IMR-90 (cell line): ENCODE data around the gene MRPL50. TPM values are rescaled to one million over a fixed set of nuclear protein-coding genes. Genes with fewer than 3 reads are reported as not detected.
A peak's percentile ranks its signal among the peaks of the same experiment; 100 is the strongest.

Experiments
- ATAC-seq: fragments of 200-7000 bp; cut with Tn5 transposase; 2 replicates; pipeline ENCODE4 v1.9.1; 2020; ENCODE audit warnings: low read depth, mild to moderate bottlenecking, moderate library complexity
- Bru-seq: library from RNA; stranded (reverse); fragments of 400-500 nt; gene quantifications from one replicate; lab custom pipeline; 2021; lab: Mats Ljungman, UMichigan
- BruChase-seq, 2 experiments: library from RNA; stranded (reverse); fragments of 400-500 nt; gene quantifications; one replicate each; lab custom pipeline; 2021; lab: Mats Ljungman, UMichigan
- BruUV-seq: library from RNA; stranded (reverse); fragments of 400-500 nt; replicated peaks from 2 replicates; lab custom pipeline; 2021; lab: Mats Ljungman, UMichigan
- CTCF ChIA-PET: fragments of 300-600 bp; formaldehyde crosslinking; extraction: SDS; loops from one replicate; lab custom pipeline; 2021; ENCODE audit warnings: antibody characterized with exemption; lab: Yijun Ruan, JAX
- POLR2A ChIA-PET: fragments of 300-600 bp; sonication (Branson Sonifier 250); formaldehyde crosslinking; loops from one replicate; lab custom pipeline; 2022; ENCODE audit warnings: antibody characterized with exemption; ENCODE audit not compliant: unreplicated experiment; lab: Charles Lee
- DNase-seq: peaks from one replicate; pipeline ENCODE4 v3.0.0; 2013
- H2AFZ ChIP-seq: replicated peaks from 2 replicates; pipeline ENCODE3; 2013; ENCODE audit warnings: low read length, mild to moderate bottlenecking; ENCODE audit not compliant: poor library complexity
- H2AK5ac ChIP-seq: 2 replicates; pipeline ENCODE4 v1.6.1; 2013; ENCODE audit warnings: low read depth, low read length, inconsistent platforms
- H2AK9ac ChIP-seq: replicated peaks from 2 replicates; pipeline ENCODE3; 2013; ENCODE audit warnings: mild to moderate bottlenecking, low read depth, low read length, moderate library complexity; ENCODE audit not compliant: poor library complexity
- H2BK120ac ChIP-seq: 2 replicates; pipeline ENCODE4 v1.6.1; 2013; ENCODE audit warnings: low read depth, low read length, inconsistent platforms
- H2BK15ac ChIP-seq: 3 replicates; pipeline ENCODE4 v1.6.1; 2013; ENCODE audit warnings: low read depth, low read length, inconsistent platforms
- H2BK20ac ChIP-seq: 2 replicates; pipeline ENCODE4 v1.6.1; 2013; ENCODE audit warnings: low read depth, mild to moderate bottlenecking, inconsistent platforms, low read length, moderate library complexity
- H2BK5ac ChIP-seq: 2 replicates; pipeline ENCODE4 v1.6.1; 2013; ENCODE audit warnings: mild to moderate bottlenecking, low read depth, low read length, inconsistent platforms; ENCODE audit not compliant: poor library complexity, severe bottlenecking
- H3K14ac ChIP-seq: replicated peaks from 2 replicates; pipeline ENCODE4 v1.6.1; 2013; ENCODE audit warnings: low read depth, low read length, inconsistent platforms
- H3K18ac ChIP-seq: 2 replicates; pipeline ENCODE4 v1.6.1; 2013; ENCODE audit warnings: low read depth, low read length, control low read depth
- H3K23ac ChIP-seq: 2 replicates; pipeline ENCODE4 v1.6.1; 2013; ENCODE audit warnings: low read depth, low read length, inconsistent platforms
- H3K27ac ChIP-seq: 2 replicates; pipeline ENCODE4 v1.5.1; 2013; ENCODE audit warnings: mild to moderate bottlenecking, control low read depth, low read length; ENCODE audit not compliant: insufficient read depth
- H3K27me3 ChIP-seq: 2 replicates; pipeline ENCODE4 v1.6.1; 2013; ENCODE audit warnings: low read length; ENCODE audit not compliant: control insufficient read depth, insufficient read depth
- H3K36me3 ChIP-seq: 2 replicates; pipeline ENCODE4 v1.6.1; 2013; ENCODE audit warnings: low read length, mixed read lengths; ENCODE audit not compliant: control insufficient read depth, insufficient read depth
- H3K4ac ChIP-seq: 2 replicates; pipeline ENCODE4 v1.6.1; 2013; ENCODE audit warnings: low read depth, low read length, inconsistent platforms
- H3K4me1 ChIP-seq: 2 replicates; pipeline ENCODE4 v1.6.1; 2013; ENCODE audit warnings: low read length, mixed read lengths; ENCODE audit not compliant: control insufficient read depth, insufficient read depth
- H3K4me2 ChIP-seq: 2 replicates; pipeline ENCODE4 v1.6.1; 2013; ENCODE audit warnings: low read depth, mild to moderate bottlenecking, control low read depth, low read length, moderate library complexity
- H3K4me3 ChIP-seq: 2 replicates; pipeline ENCODE4 v1.5.1; 2013; ENCODE audit warnings: low read depth, mild to moderate bottlenecking, control low read depth, low read length, moderate library complexity; ENCODE audit not compliant: insufficient read depth
- H3K56ac ChIP-seq: 2 replicates; pipeline ENCODE4 v1.6.1; 2013; ENCODE audit warnings: low read length, inconsistent platforms; ENCODE audit not compliant: insufficient read depth; ENCODE audit errors: extremely low read depth
- H3K79me1 ChIP-seq, 2 experiments: 2 replicates each; pipeline ENCODE4 v1.6.1; 2013; ENCODE audit warnings: low read length in 2 of 2, inconsistent platforms in 1 of 2, low read depth in 1 of 2
- H3K9ac ChIP-seq: 2 replicates; pipeline ENCODE4 v1.6.1; 2013; ENCODE audit warnings: low read depth, low read length, control low read depth
- H3K9me1 ChIP-seq: 2 replicates; pipeline ENCODE4 v1.6.1; 2013; ENCODE audit warnings: low read length, inconsistent platforms; ENCODE audit not compliant: insufficient read depth
- H3K9me3 ChIP-seq: 2 replicates; pipeline ENCODE4 v1.6.1; 2013; ENCODE audit warnings: low read length; ENCODE audit not compliant: control insufficient read depth, insufficient read depth
- H4K20me1 ChIP-seq: 2 replicates; pipeline ENCODE4 v1.6.1; 2013; ENCODE audit warnings: low read length, inconsistent platforms; ENCODE audit not compliant: insufficient read depth
- H4K5ac ChIP-seq: 2 replicates; pipeline ENCODE4 v1.6.1; 2013; ENCODE audit warnings: mild to moderate bottlenecking, low read depth, low read length, control low read depth
- H4K8ac ChIP-seq, 2 experiments: 2 replicates each; pipeline ENCODE4 v1.6.1; 2013; ENCODE audit warnings: low read depth in 2 of 2, low read length in 2 of 2, control low read depth in 1 of 2, inconsistent platforms in 1 of 2
- H4K91ac ChIP-seq: 2 replicates; pipeline ENCODE4 v1.6.1; 2013; ENCODE audit warnings: low read depth, low read length, inconsistent platforms; ENCODE audit not compliant: insufficient read depth
- CEBPB ChIP-seq: IDR thresholded peaks from 2 replicates; pipeline ENCODE4 v1.6.1; 2012; ENCODE audit warnings: low read depth, low read length, improper control_type of control experiment
- CHD1 ChIP-seq: IDR thresholded peaks from 2 replicates; pipeline ENCODE4 v1.6.1; 2012; ENCODE audit warnings: low read depth, low read length, improper control_type of control experiment
- MXI1 ChIP-seq: IDR thresholded peaks from 2 replicates; pipeline ENCODE4 v1.6.1; 2012; ENCODE audit warnings: low read depth, mild to moderate bottlenecking, low read length, moderate library complexity, borderline replicate concordance
- NFE2L2 ChIP-seq: fragments of 150-350 bp; IDR thresholded peaks from 2 replicates; pipeline ENCODE4 v1.6.1; 2016; ENCODE audit warnings: low read depth, mild to moderate bottlenecking, low read length
- POLR2A ChIP-seq: IDR thresholded peaks from 2 replicates; pipeline ENCODE4 v1.6.1; 2012; ENCODE audit warnings: mild to moderate bottlenecking, low read depth, low read length
- RCOR1 ChIP-seq: IDR thresholded peaks from 2 replicates; pipeline ENCODE4 v1.6.1; 2012; ENCODE audit warnings: mild to moderate bottlenecking, low read length, improper control_type of control experiment; ENCODE audit not compliant: insufficient replicate concordance
- RFX5 ChIP-seq: IDR thresholded peaks from 2 replicates; pipeline ENCODE4 v1.8.0; 2012; ENCODE audit warnings: low read depth, mild to moderate bottlenecking, low read length, moderate library complexity
- SMC3 ChIP-seq: fragments of 150-350 bp; IDR thresholded peaks from 2 replicates; pipeline ENCODE4 v1.6.1; 2016; ENCODE audit warnings: low read depth, mild to moderate bottlenecking, antibody characterized with exemption, low read length, moderate library complexity
- WGBS, 2 experiments: methylation state at CpG; one replicate each; pipeline versions ENCODE4 v1.1.5 to v1.1.7; 2013; ENCODE audit warnings: missing lambda C conversion rate in 2 of 2; ENCODE audit not compliant: insufficient read length in 1 of 2; ENCODE audit errors: extremely low coverage in 2 of 2; 5-methylcytosine and 5-hydroxymethylcytosine counted together
- dilution Hi-C: fragments of 300-500 bp; cut with HindIII; formaldehyde crosslinking; loops from one replicate; pipeline ENCODE4 v1.14.3; 2018; ENCODE audit warnings: low sequenced_read_pairs; ENCODE audit not compliant: unreplicated experiment
- in situ Hi-C: fragments of 300-500 bp; cut with MboI; formaldehyde crosslinking; loops from 3 replicates; pipeline ENCODE4 v1.14.3; 2019; ENCODE audit warnings: low sequenced_read_pairs, inconsistent platforms, mixed read lengths
- intact Hi-C: fragments of 100-400 bp; cut with micrococcal nuclease; formaldehyde crosslinking; loops from 2 replicates; pipeline ENCODE4 v1.10.0; 2022
- long read RNA-seq: library from polyadenylated mRNA; unstranded; transcript quantifications from one replicate; pipeline ENCODE4 v2.0.0, GENCODE V29; 2021; ENCODE audit not compliant: unreplicated experiment
- polyA plus RNA-seq, 3 experiments: library from polyadenylated mRNA; depleted of rRNA; stranded (reverse); fragments of >200 nt; gene quantifications; 2 replicates each; pipeline ENCODE4 v1.2.3, GENCODE V29; 2012; ENCODE audit warnings: low replicate concordance in 1 of 3
- total RNA-seq: library from RNA; depleted of rRNA; stranded (reverse); fragments of >200 nt; gene quantifications from 2 replicates; pipeline ENCODE4 v1.2.3, GENCODE V29; 2012; rRNA removed
- TF ChIP-seq, protein P1 (sequence below): fragments of 150-350 bp; IDR thresholded peaks from 2 replicates; pipeline ENCODE4 v1.6.1; 2017; ENCODE audit warnings: mild to moderate bottlenecking, antibody characterized with exemption, low read length, low read depth

The MRPL50 gene
- 8.6 and 11.1 TPM in 2 replicates for total RNA-seq
- polyA plus RNA-seq (2012; rRNA removed) = 6.4 and 7.5 TPM in 2 replicates
- polyA plus RNA-seq (2012; cell fraction: cytosol; rRNA removed) = 0.71 and 2.2 TPM in 2 replicates
- polyA plus RNA-seq (2012; cell fraction: nucleus; rRNA removed; ENCODE audit: low replicate concordance) = 0.13 and 2.2 TPM in 2 replicates
- percentile 65 among the genes with signal in this experiment for Bru-seq, nascent RNA
- percentile 45 among the genes with signal in this experiment for BruChase-seq, experiment 1, labeled RNA remaining after a 6-hour chase
- percentile 49 among the genes with signal in this experiment for BruChase-seq, experiment 2, labeled RNA remaining after a 2-hour chase
- long read RNA-seq, transcript MRPL50-201 (2 exons, 3,332 nt) = major isoform, 18 of 20 reads
- long read RNA-seq, partial matches to known transcripts = 0 of 20 reads
- long read RNA-seq, other reads (novel, unspliced or antisense) = 2 of 20 reads

DNA sequence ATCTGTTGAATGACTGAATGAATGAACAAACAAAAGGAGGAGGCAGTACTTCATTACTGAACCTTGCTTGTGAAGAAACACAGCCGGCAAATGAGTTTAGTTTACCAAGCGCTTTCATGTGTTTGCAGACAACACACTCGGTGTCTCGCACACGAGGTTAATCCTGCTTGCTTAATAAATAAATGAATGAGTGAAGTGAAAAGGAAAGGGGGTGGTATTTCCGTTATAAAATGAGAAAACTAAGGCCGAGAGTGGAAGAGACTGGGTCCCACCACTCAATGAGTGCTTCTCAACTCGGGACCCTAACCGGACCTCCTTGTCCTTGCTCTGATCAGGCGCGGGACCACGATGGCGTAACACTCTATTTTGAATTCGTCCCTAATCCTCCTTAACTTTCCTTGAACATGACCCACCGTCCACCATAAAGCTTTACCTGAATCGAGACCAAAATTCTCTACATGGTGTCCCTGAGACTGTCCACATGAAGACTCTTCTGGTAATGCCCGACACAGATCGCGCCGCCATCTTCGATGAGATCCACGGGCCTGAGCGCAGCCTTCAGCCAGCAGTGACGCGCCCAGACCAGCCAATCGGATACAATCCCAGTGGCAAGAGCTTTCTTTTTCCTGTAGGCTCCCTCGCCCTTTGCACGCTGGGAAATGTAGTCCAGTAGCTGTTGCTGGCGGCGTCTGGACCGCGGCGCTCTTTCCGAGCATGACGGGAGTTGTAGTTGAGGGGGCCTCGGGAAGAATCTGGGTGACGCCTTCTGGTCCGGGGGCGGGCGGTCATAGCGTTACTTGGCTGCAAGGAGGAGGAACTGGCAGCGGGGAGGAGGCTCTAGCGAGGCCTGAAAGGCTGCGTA, at the start of gene MRPL50, which contains the start of gene ZNF189:
TSS of gene MRPL50 (minus strand) at position 551 of the 862 bp plus-strand sequence. CDS start at position 525, 26 bp downstream.
TSS of gene ZNF189 (plus strand) at position 784 of the 862 bp plus-strand sequence. CDS start 306 bp downstream, outside the sequence.
- intact Hi-C loops (loop anchor here (5.0 kb wide), 1 partner anchor 134 kb away; the partner anchor contains the start of gene RNF20), dilution Hi-C loops (no loop called here), in situ Hi-C loops (no loop called here)
- ATAC-seq = peak; percentile 98
- Histone ChIP-seq H2BK20ac (no peak within 1 kb of the TSS; the same call in 1 of the 2 replicates), H3K23ac (peak within 1 kb of the TSS; percentile 99), H3K4me3 (peak within 1 kb of the TSS; percentile 78), H2BK5ac (peak within 1 kb of the TSS; percentile 82), H3K9me3 (no peaks in the 10 kb centered on the region; the same call in 1 of the 2 replicates), H2AK5ac (peak within 1 kb of the TSS; percentile 69; the same call in 1 of the 2 replicates), H3K4me1 (peaks cover 2% of the 10 kb centered on the region), H2BK120ac (peak within 1 kb of the TSS; percentile 77), H3K9ac (peak within 1 kb of the TSS; percentile 98), H3K4me2 (peak within 1 kb of the TSS; percentile 97), H2BK15ac (peak within 1 kb of the TSS; percentile 74; the same call in 1 of the 3 replicates), H3K79me1 (peaks cover 27 to 48% of the 10 kb centered on the region in 2 experiments), H4K5ac (peak within 1 kb of the TSS; percentile 90), H3K4ac (peak within 1 kb of the TSS; percentile 90), H2AK9ac (peak within 1 kb of the TSS; percentile 94), H3K9me1 (no peaks in the 10 kb centered on the region), H3K36me3 (peaks cover 16% of the 10 kb centered on the region), H3K18ac (peak within 1 kb of the TSS; percentile 80), H4K8ac (peak within 1 kb of the TSS; percentile 88 to 96), H3K56ac (peak within 1 kb of the TSS; percentile 96), H3K27ac (peak within 1 kb of the TSS; percentile 83), H3K27me3 (no peaks in the 10 kb centered on the region), H3K14ac (peak within 1 kb of the TSS; percentile 99), H4K20me1 (no peaks in the 10 kb centered on the region), H2AFZ (peak within 1 kb of the TSS; percentile 93), H4K91ac (peak within 1 kb of the TSS; percentile 93)
- peak; percentile 99 for DNase-seq
- 0% methylated on average over 13 of the region's 44 CpGs; no CpG with 5 or more reads in 1 of the 2 experiments for WGBS, 2 experiments
- POLR2A ChIA-PET = no interaction called here
- TSS peak; percentile 62 for BruUV-seq
- CTCF ChIA-PET = interaction anchor here (0.8 kb wide), 1 partner anchor 10 kb away, joined by 3 read pairs; no protein-coding TSS in a partner anchor
- no peak for TF ChIP-seq NFE2L2
- no peak for TF ChIP-seq CHD1
- TF ChIP-seq CEBPB = peak; percentile 64; the same call in 1 of the 2 replicates
- TF ChIP-seq SMC3 = no peak
- TF ChIP-seq, protein P1, sequence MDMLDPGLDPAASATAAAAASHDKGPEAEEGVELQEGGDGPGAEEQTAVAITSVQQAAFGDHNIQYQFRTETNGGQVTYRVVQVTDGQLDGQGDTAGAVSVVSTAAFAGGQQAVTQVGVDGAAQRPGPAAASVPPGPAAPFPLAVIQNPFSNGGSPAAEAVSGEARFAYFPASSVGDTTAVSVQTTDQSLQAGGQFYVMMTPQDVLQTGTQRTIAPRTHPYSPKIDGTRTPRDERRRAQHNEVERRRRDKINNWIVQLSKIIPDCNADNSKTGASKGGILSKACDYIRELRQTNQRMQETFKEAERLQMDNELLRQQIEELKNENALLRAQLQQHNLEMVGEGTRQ = peak; percentile 9; the same call in 1 of the 2 replicates
- TF ChIP-seq RCOR1 = no peak
- peak; percentile 95 for TF ChIP-seq POLR2A
- TF ChIP-seq MXI1 = 0 out of 2 replicates have a peak, but pooled peaks have one; percentile 33
- TF ChIP-seq RFX5 = 0 out of 2 replicates have a peak, but pooled peaks have one; percentile 32
